CD4-positive, alpha-beta T cell (primary cell): ENCODE measurements around the gene WBP1. TPM values are rescaled to one million over a fixed set of nuclear protein-coding genes. Genes with fewer than 3 reads are reported as not detected.
A peak's percentile ranks its signal among the peaks of the same experiment; 100 is the strongest.

Source experiments
- ATAC-seq: fragments of 200-7000 bp; cut with Tn5 transposase; one replicate; pipeline ENCODE4 v1.10.0; 2022; ENCODE audit warnings: mild to moderate bottlenecking; ENCODE audit not compliant: poor library complexity
- CTCF ChIA-PET: fragments of 350-600 bp; sonication (Branson Sonifier 250); formaldehyde crosslinking; loops from one replicate; lab custom pipeline; 2021; ENCODE audit warnings: antibody characterized with exemption, inconsistent platforms; lab: Charles Lee
- POLR2A ChIA-PET: fragments of 350-600 bp; sonication (Branson Sonifier 250); formaldehyde crosslinking; loops from one replicate; lab custom pipeline; 2021; ENCODE audit warnings: antibody characterized with exemption, inconsistent platforms; lab: Charles Lee
- DNase-seq, 14 experiments: peaks; one replicate each; pipeline ENCODE4 v3.0.0-alpha.2; 2013 to 2020; ENCODE audit warnings: mixed read lengths in 2 of 14
- H3K27ac ChIP-seq, 2 donors: one replicate each; pipeline versions ENCODE4 v1.5.1 to v1.7.0; 2013; ENCODE audit warnings: low read length in 2 of 2, low read depth in 1 of 2, mild to moderate bottlenecking in 1 of 2
- H3K27me3 ChIP-seq, 2 experiments: 1 replicate in 1 of 2; 2 replicates in 1 of 2; pipeline versions ENCODE4 v1.6.1 to v1.7.0; 2013; ENCODE audit warnings: low read length in 2 of 2, control low read depth in 1 of 2, mild to moderate bottlenecking in 1 of 2, moderate library complexity in 1 of 2; ENCODE audit not compliant: insufficient read depth in 2 of 2, control insufficient read depth in 1 of 2
- H3K36me3 ChIP-seq: one replicate; pipeline ENCODE4 v1.6.1; 2013; ENCODE audit warnings: low read length, control low read depth; ENCODE audit not compliant: insufficient read depth
- H3K4me1 ChIP-seq: one replicate; pipeline ENCODE4 v1.6.1; 2013; ENCODE audit warnings: low read length, control low read depth; ENCODE audit not compliant: insufficient read depth
- H3K4me3 ChIP-seq: one replicate; pipeline ENCODE4 v1.5.1; 2013; ENCODE audit warnings: mild to moderate bottlenecking, low read length, moderate library complexity
- H3K9me3 ChIP-seq, 2 experiments: 1 replicate in 1 of 2; 2 replicates in 1 of 2; pipeline versions ENCODE4 v1.6.1 to v1.7.0; 2013; ENCODE audit warnings: low read length in 2 of 2, mild to moderate bottlenecking in 2 of 2, control low read depth in 1 of 2, moderate library complexity in 1 of 2; ENCODE audit not compliant: control insufficient read depth in 1 of 2, insufficient read depth in 1 of 2
- H3K27ac Mint-ChIP-seq: one replicate; pipeline ENCODE4 v1.8.0; 2020; ENCODE audit warnings: mixed read lengths
- H3K27me3 Mint-ChIP-seq: one replicate; pipeline ENCODE4 v1.8.0; 2021; ENCODE audit warnings: mixed read lengths
- H3K36me3 Mint-ChIP-seq: one replicate; pipeline ENCODE4 v1.8.0; 2021; ENCODE audit warnings: low read depth, mixed read lengths
- H3K4me1 Mint-ChIP-seq: one replicate; pipeline ENCODE4 v1.8.0; 2021; ENCODE audit warnings: low read depth, mixed read lengths
- H3K4me3 Mint-ChIP-seq: one replicate; pipeline ENCODE4 v1.8.0; 2020; ENCODE audit warnings: mild to moderate bottlenecking, mixed read lengths
- H3K9me3 Mint-ChIP-seq: one replicate; pipeline ENCODE4 v1.8.0; 2020; ENCODE audit warnings: mixed read lengths
- intact Hi-C, 2 experiments: fragments of 100-400 bp; cut with DNase I in 1 of 2; cut with micrococcal nuclease in 1 of 2; formaldehyde crosslinking; loops; one replicate each; pipeline versions ENCODE4 v1.15.1 to v1.9.0; 2023 to 2025; cut with DNase I, micrococcal nuclease
- total RNA-seq, 174 experiments: library from RNA in 2 of 174; stranded (reverse) in 2 of 174; gene quantifications; one replicate each; pipeline ENCODE4 v1.2.3 and lab custom pipeline; 2021 to 2026
- TF ChIP-seq, protein P1 (sequence below): fragments of 200-600 bp; IDR thresholded peaks from one replicate; pipeline ENCODE4 v1.8.0; 2022; ENCODE audit warnings: antibody characterized with exemption, mild to moderate bottlenecking

The WBP1 gene
- total RNA-seq, 2 experiments from 2014 or later: 79.1 to 80.5 TPM

DNA sequence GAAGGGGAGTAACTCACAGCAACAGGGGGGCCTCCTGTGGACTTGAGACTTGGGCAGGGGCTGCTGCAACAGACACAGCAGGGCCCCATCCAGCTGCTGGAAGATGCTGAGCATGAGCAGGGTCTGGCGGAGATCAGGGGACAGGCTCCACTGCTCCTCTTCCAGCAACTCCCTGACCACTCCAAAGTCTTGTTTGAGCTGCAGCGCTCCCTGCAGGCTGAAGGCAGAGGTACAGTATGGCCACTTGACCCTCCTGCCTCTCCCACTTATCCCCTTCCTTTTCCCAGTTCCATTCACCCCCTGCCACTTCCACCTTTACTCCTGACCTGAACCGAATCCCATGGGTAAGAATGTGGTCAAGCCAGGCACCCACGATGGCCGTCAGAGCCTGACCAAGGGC is 16.7 kb downstream of the WBP1 start:
- DNase-seq (no peak), ATAC-seq (no peak)
- CTCF ChIA-PET: interaction anchor here (0.8 to 2.2 kb wide), 4 partner anchors 8 to 84 kb away, joined by 3 to 8 read pairs (median 4); partner anchors contain the start of genes CCDC142, MOGS and TTC31
- no peaks in the 10 kb centered on the region for H3K27me3 ChIP-seq
- H3K9me3 ChIP-seq: no peaks in the 10 kb centered on the region
- Mint-ChIP-seq H3K27me3 (no peaks in the 10 kb centered on the region), H3K9me3 (no peaks in the 10 kb centered on the region), H3K4me3 (no peak overlapping the region), H3K4me1 (peaks cover 30% of the 10 kb centered on the region), H3K36me3 (peaks cover 55% of the 10 kb centered on the region), H3K27ac (no peak overlapping the region)
- intact Hi-C loops: loop anchor here (5.0 kb wide), 2 partner anchors 53 to 83 kb away; partner anchors contain the start of genes C2orf81 (in 1 of the 2) and WDR54 (in 1 of the 2)
- H3K4me1 ChIP-seq: peaks cover 30% of the 10 kb centered on the region
- TF ChIP-seq, protein P1, sequence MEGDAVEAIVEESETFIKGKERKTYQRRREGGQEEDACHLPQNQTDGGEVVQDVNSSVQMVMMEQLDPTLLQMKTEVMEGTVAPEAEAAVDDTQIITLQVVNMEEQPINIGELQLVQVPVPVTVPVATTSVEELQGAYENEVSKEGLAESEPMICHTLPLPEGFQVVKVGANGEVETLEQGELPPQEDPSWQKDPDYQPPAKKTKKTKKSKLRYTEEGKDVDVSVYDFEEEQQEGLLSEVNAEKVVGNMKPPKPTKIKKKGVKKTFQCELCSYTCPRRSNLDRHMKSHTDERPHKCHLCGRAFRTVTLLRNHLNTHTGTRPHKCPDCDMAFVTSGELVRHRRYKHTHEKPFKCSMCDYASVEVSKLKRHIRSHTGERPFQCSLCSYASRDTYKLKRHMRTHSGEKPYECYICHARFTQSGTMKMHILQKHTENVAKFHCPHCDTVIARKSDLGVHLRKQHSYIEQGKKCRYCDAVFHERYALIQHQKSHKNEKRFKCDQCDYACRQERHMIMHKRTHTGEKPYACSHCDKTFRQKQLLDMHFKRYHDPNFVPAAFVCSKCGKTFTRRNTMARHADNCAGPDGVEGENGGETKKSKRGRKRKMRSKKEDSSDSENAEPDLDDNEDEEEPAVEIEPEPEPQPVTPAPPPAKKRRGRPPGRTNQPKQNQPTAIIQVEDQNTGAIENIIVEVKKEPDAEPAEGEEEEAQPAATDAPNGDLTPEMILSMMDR: no peak
- peaks cover 27% of the 10 kb centered on the region for H3K36me3 ChIP-seq
- H3K27ac ChIP-seq: no peak overlapping the region
- POLR2A ChIA-PET: interaction anchor here (9.1 kb wide), 1 partner anchor 18 kb away, joined by 225 read pairs; the partner anchor contains the start of genes INO80B and WBP1
- H3K4me3 ChIP-seq: no peak overlapping the region

DNA sequence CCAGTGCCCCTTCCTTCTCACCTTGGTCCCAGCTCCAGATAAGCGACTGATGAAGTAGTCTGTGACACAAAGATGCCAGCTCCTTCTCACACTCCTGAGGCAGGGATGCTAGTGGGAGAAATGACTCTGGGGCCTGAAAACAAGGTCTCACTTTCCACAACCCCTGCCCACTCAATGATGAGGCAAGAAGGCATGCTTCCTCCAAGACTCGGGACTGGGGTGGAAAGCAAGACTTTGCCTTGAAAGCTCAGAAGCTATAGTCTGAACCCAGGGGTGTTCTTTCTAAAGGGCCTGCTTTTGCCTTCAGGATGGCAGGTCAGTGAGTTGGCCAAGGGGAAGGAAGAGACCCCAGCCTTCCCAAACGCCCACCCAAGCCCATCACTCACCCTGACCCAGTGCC is 23.2 kb downstream of the WBP1 start:
- H3K9me3 ChIP-seq: no peaks in the 10 kb centered on the region
- ChIA-PET CTCF (interaction anchor here (0.6 to 4.6 kb wide), 9 partner anchors 9 to 110 kb away, joined by 3 to 61 read pairs (median 5); partner anchors contain the start of genes AUP1, HTRA2, INO80B and MRPL53), POLR2A (interaction anchor here (0.7 to 6.9 kb wide), 10 partner anchors 9 to 90 kb away, joined by 3 to 169 read pairs (median 16); partner anchors contain the start of genes AUP1, HTRA2, INO80B and LBX2)
- Mint-ChIP-seq H3K4me1 (peaks cover 26% of the 10 kb centered on the region), H3K4me3 (peak overlapping the region; percentile 99), H3K27ac (peak overlapping the region; percentile 14), H3K27me3 (no peaks in the 10 kb centered on the region), H3K36me3 (peaks cover 56% of the 10 kb centered on the region), H3K9me3 (no peaks in the 10 kb centered on the region)
- peaks cover 31% of the 10 kb centered on the region for H3K4me1 ChIP-seq
- H3K36me3 ChIP-seq: peaks cover 30% of the 10 kb centered on the region
- TF ChIP-seq, protein P1: no peak
- no peak overlapping the region for H3K27ac ChIP-seq
- DNase-seq (no peak), ATAC-seq (no peak)
- no peaks in the 10 kb centered on the region for H3K27me3 ChIP-seq
- intact Hi-C loops: loop anchor here in 1 of 2 experiments (2.0 to 5.0 kb wide), 2 partner anchors 15 to 396 kb away; no protein-coding TSS in a partner anchor
- H3K4me3 ChIP-seq: peak overlapping the region; percentile 77

DNA sequence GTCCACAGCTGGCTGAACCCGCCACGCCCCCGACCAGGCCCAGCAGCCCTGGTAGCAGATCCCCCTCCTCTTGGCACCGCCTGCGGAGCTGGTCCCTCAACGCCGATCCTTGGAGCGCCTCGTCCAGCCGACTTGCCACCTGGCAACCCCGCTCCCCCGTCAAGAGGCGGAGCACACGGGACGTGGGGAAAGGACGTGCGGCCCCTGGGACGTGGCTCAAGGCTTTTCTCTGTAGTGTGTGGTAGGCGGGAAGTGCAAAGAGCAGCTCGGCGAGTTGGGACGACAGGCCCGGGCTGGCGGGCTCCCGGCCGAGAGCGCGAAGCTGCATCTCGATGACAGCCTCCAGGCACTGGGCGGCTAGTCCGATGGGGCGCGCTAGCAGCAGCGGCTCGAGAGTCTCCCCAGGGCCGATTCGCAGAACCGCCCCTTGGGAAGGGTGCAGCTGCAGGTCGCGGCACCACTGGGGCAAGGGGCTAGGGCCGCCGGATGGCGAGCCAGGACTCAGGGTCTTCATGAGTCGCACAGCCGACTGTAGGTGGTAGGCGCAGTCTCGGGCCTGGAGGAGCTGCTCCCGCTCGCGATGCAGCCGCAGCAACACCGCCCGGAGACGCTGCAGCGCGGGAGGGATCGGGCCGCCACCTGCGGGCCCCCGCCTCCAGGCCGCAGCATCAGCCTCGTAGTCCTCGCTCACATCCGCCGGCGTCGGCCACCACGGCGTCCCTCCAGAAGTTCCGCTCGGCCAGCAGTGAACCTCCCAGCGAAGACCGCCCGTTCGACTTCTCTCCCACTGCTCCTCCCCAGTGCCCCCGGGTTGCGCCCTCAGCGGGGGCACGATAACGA is 23.9 kb downstream of the WBP1 start:
- CTCF ChIA-PET: interaction anchor here (0.6 to 4.6 kb wide), 16 partner anchors 8 to 745 kb away, joined by 3 to 61 read pairs (median 8); partner anchors contain the start of genes AUP1, C2orf81, HTRA2 and INO80B
- Histone ChIP-seq H3K27ac (peak overlapping the region; percentile 93 to 94), H3K27me3 (no peaks in the 10 kb centered on the region), H3K4me3 (peak overlapping the region; percentile 77), H3K9me3 (no peaks in the 10 kb centered on the region), H3K4me1 (peaks cover 31% of the 10 kb centered on the region), H3K36me3 (peaks cover 30% of the 10 kb centered on the region)
- Mint-ChIP-seq H3K27ac (peak overlapping the region; percentile 97), H3K4me1 (peaks cover 26% of the 10 kb centered on the region), H3K27me3 (no peaks in the 10 kb centered on the region), H3K36me3 (peaks cover 57% of the 10 kb centered on the region), H3K4me3 (peak overlapping the region; percentile 99), H3K9me3 (no peaks in the 10 kb centered on the region)
- intact Hi-C loops: loop anchor here (1.0 to 5.0 kb wide), 6 partner anchors 10 to 395 kb away; partner anchors contain the start of genes INO80B (in 2 of the 2), AUP1 (in 1 of the 2), HTRA2 (in 1 of the 2) and MRPL53 (in 1 of the 2)
- DNase-seq: peak in 10 of 14 experiments; percentile 35 to 79 (median 46)
- TF ChIP-seq, protein P1: no peak
- POLR2A ChIA-PET: interaction anchor here (0.7 to 6.9 kb wide), 21 partner anchors 10 to 654 kb away, joined by 3 to 169 read pairs (median 8); partner anchors contain the start of genes AUP1, C2orf81, DQX1 and HTRA2
- ATAC-seq: peak; percentile 32
